Heart right ventricle (tissue), 16 donors: ENCODE results near the gene SLC4A5. TPM values are rescaled to one million over a fixed set of nuclear protein-coding genes. Genes with fewer than 3 reads are reported as not detected.
"Not testable (repeated sequence)": the region's sequence is repeated elsewhere in the genome, so short reads cannot be mapped to it uniquely, and the experiment has no call there.

Source experiments
- ATAC-seq, 8 donors: fragments of 200-7000 bp; cut with Tn5 transposase; one replicate each; pipeline ENCODE4 v1.9.1; 2020; ENCODE audit warnings: mild to moderate bottlenecking in 8 of 8, moderate library complexity in 8 of 8, moderate number of reproducible peaks in 1 of 8
- DNase-seq, 2 donors: peaks; one replicate each; pipeline ENCODE4 v3.0.0-alpha.2; 2020
- H3K27ac ChIP-seq, 10 donors: fragments of 200-600 bp; sonication (generic) in 2 of 10; one replicate each; pipeline versions ENCODE4 v1.5.0 to v1.8.0; 2020 to 2022; ENCODE audit warnings: mild to moderate bottlenecking in 3 of 10
- H3K27me3 ChIP-seq, 7 donors: fragments of 200-600 bp; one replicate each; pipeline ENCODE4 v1.8.0; 2021 to 2022; ENCODE audit warnings: mild to moderate bottlenecking in 2 of 7
- H3K36me3 ChIP-seq, 9 donors: fragments of 200-600 bp; sonication (generic) in 1 of 9; one replicate each; pipeline versions ENCODE4 v1.5.0 to v1.8.0; 2020 to 2022; ENCODE audit warnings: mild to moderate bottlenecking in 2 of 9
- H3K4me1 ChIP-seq, 9 donors: fragments of 200-600 bp; sonication (generic) in 1 of 9; one replicate each; pipeline versions ENCODE4 v1.5.0 to v1.8.0; 2020 to 2022; ENCODE audit warnings: mild to moderate bottlenecking in 4 of 9
- H3K4me3 ChIP-seq, 10 donors: fragments of 200-600 bp; sonication (generic) in 2 of 10; one replicate each; pipeline versions ENCODE4 v1.5.0 to v1.8.0; 2020 to 2022; ENCODE audit warnings: mild to moderate bottlenecking in 7 of 10, moderate library complexity in 2 of 10
- H3K9me3 ChIP-seq, 11 donors: fragments of 200-600 bp in 10 of 11; sonication (generic) in 2 of 11; one replicate each; pipeline versions ENCODE4 v1.5.0 to v1.8.0; 2013 to 2022; ENCODE audit warnings: mild to moderate bottlenecking in 2 of 11, control low read depth in 1 of 11, moderate library complexity in 1 of 11
- WGBS, 2 donors: extraction: QIAGEN DNeasy Blood & Tissue Kit; methylation state at CpG; one replicate each; pipeline ENCODE4 v1.1.7; 2013; ENCODE audit warnings: inconsistent platforms in 1 of 2; 5-methylcytosine and 5-hydroxymethylcytosine counted together
- intact Hi-C, 10 donors: fragments of 100-400 bp; cut with DNase I; formaldehyde crosslinking; loops; one replicate each; pipeline versions ENCODE4 v1.11.1 to v1.14.2; 2022
- polyA plus RNA-seq, 2 donors: library from polyadenylated mRNA; stranded (reverse); fragments of 200-250 nt; gene quantifications; one replicate each; pipeline ENCODE4 v1.2.3, GENCODE V29; 2013
- total RNA-seq, 10 donors: library from RNA; stranded (reverse); fragmentation: NEBNext Ultra II Directional in 3 of 10; extraction: Animal tissue kit (Norgen Biotek cat#: 25700) in 3 of 10; gene quantifications; one replicate each; pipeline versions ENCODE4 v1.2.1 to v1.2.4, GENCODE V29; 2021 to 2023
- TF ChIP-seq, protein P1 (sequence below), 9 donors: fragments of 200-600 bp; sonication (generic) in 2 of 9; IDR thresholded peaks; one replicate each; pipeline versions ENCODE4 v1.5.0 to v1.8.0; 2021 to 2022; ENCODE audit warnings: antibody characterized with exemption in 9 of 9, mild to moderate bottlenecking in 5 of 9, moderate library complexity in 1 of 9
- donor health status: Arrhythmogenic right ventricular cardiomyopathy.
- donor health status: ischemic (EF 13 %, LVEDD 7.1; RV severe dilation, severe dysfunction).
- donor health status: healthy with polysubstance abuse.
- donor health status: DM: no; HTN: yes; CAD: no.
- donor health status: DM: no; HTN: no; CAD: no.
- donor health status: ischemic (EF 25% LVEDD 6.9; RV normal size, moderate dysfunction).
- donor health status: ischemic (EF 25% LVEDD 5.7; RV mildly dilated, moderate dysfunction).
- donor health status: healthy.
- donor health status: DM: yes; HTN: yes; CAD: no.
- donor health status: Ischemic cardiomyopathy.
- donor health status: ischemic (EF 35%, LVEDD 5.7; RV mildly dilated, moderate dysfunction).
- donor health status: nonischemic (EF 11% LVEDD 7.7; RV severe dilation, severe dysfunction).
- donor health status: DM: yes; HTN: yes; CAD: no.
- donor health status: PGD.
- donor health status: ischemic (EF 29% LVEDD 5.4; RV normal size, mild dysfunction).
- donor health status: nonischemic (EF 23%, LVEDD 6.1; RV moderate dilation, normal function).

Gene SLC4A5
- total and polyA plus RNA-seq, 12 donors = 0.43 to 4.6 (median 1.9) TPM

DNA sequence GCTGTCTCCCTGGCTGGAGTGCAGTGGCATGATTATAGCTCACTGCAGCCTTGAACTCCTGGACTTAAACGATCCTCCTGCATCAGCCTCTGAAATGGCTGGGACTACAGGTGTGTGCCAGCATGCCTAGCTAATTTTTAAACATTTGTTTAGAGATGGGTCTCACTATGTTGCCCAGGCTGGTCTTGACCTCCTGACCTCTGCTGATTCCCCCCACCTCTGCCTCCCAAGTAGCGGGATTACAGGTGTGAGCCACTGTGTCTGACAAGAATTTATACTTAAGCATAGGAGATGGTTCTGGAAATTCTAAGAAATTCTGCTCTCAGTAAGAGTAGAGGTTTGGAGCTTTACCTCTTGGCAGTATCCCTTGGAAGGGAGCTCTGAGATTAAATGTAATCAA, 126.6 kb downstream of the SLC4A5 start:
- TF ChIP-seq, protein P1, sequence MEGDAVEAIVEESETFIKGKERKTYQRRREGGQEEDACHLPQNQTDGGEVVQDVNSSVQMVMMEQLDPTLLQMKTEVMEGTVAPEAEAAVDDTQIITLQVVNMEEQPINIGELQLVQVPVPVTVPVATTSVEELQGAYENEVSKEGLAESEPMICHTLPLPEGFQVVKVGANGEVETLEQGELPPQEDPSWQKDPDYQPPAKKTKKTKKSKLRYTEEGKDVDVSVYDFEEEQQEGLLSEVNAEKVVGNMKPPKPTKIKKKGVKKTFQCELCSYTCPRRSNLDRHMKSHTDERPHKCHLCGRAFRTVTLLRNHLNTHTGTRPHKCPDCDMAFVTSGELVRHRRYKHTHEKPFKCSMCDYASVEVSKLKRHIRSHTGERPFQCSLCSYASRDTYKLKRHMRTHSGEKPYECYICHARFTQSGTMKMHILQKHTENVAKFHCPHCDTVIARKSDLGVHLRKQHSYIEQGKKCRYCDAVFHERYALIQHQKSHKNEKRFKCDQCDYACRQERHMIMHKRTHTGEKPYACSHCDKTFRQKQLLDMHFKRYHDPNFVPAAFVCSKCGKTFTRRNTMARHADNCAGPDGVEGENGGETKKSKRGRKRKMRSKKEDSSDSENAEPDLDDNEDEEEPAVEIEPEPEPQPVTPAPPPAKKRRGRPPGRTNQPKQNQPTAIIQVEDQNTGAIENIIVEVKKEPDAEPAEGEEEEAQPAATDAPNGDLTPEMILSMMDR (IDR thresholded peaks at IDR 0.05) = no peak
- ATAC-seq = no peak
- intact Hi-C loops = no loop called here
- no peak for DNase-seq
- H3K27ac ChIP-seq = no peak overlapping the region
- H3K9me3 ChIP-seq = no peaks in the 10 kb centered on the region
- no peaks in the 10 kb centered on the region for H3K4me1 ChIP-seq
- no peak overlapping the region for H3K4me3 ChIP-seq
- WGBS, 2 donors = 93 to 98% methylated on average over 2 of the region's 2 CpGs
- no peaks in the 10 kb centered on the region for H3K27me3 ChIP-seq
- peaks cover 0 to 82% (median 8%) of the 10 kb centered on the region in 9 donors for H3K36me3 ChIP-seq

GRCh38 chr2:74215771-74216170, 127.4 kb downstream of the SLC4A5 start:
- H3K27me3 ChIP-seq, intact Hi-C loops, ATAC-seq, H3K4me3 ChIP-seq, H3K27ac ChIP-seq, H3K4me1 ChIP-seq, H3K9me3 ChIP-seq, DNase-seq: not testable (repeated sequence)
- peaks cover 0 to 82% (median 8%) of the 10 kb centered on the region in 9 donors for H3K36me3 ChIP-seq
- 93 to 95% methylated on average over 6 of the region's 6 CpGs for WGBS, 2 donors

GRCh38 chr2:74212702-74213410, 130.4 kb downstream of the SLC4A5 start:
- Histone ChIP-seq H3K27ac (no peak overlapping the region), H3K4me3 (no peak overlapping the region), H3K9me3 (no peaks in the 10 kb centered on the region), H3K27me3 (no peaks in the 10 kb centered on the region), H3K36me3 (peaks cover 0 to 100% (median 14%) of the 10 kb centered on the region in 9 donors), H3K4me1 (peaks cover 0 to 3% (median 0%) of the 10 kb centered on the region in 9 donors)
- DNase-seq (no peak), ATAC-seq (no peak)
- intact Hi-C loops = no loop called here
- WGBS, 2 donors = 91% methylated on average over 3 of the region's 3 CpGs
- TF ChIP-seq, protein P1 (IDR thresholded peaks at IDR 0.05) = no peak

GRCh38 chr2:74206180-74206688, 137.0 kb downstream of the SLC4A5 start:
- Histone ChIP-seq H3K36me3 (peaks cover 0 to 76% (median 10%) of the 10 kb centered on the region in 9 donors), H3K27ac (peak overlapping the region in 7 of 10 donors; percentile 4 to 92 (median 49)), H3K4me3 (peak overlapping the region in 1 of 10 donors; percentile 11), H3K27me3 (no peaks in the 10 kb centered on the region), H3K9me3 (no peaks in the 10 kb centered on the region), H3K4me1 (peaks cover 0 to 66% (median 26%) of the 10 kb centered on the region in 9 donors)
- TF ChIP-seq, protein P1 (IDR thresholded peaks at IDR 0.05) = no peak
- ATAC-seq = peak in 4 of 8 donors; percentile 48 to 77 (median 50)
- no peak for DNase-seq
- WGBS, 2 donors = 58 to 64% methylated on average over 6 of the region's 6 CpGs
- intact Hi-C loops = no loop called here

- no peak for DNase-seq
- Histone ChIP-seq H3K27me3 (no peaks in the 10 kb centered on the region), H3K9me3 (no peaks in the 10 kb centered on the region), H3K4me1 (peaks cover 0 to 73% (median 29%) of the 10 kb centered on the region in 9 donors), H3K4me3 (no peak overlapping the region), H3K27ac (peak overlapping the region in 3 of 10 donors; percentile 4 to 92 (median 61)), H3K36me3 (peaks cover 0 to 70% (median 10%) of the 10 kb centered on the region in 9 donors)
- TF ChIP-seq, protein P1 (IDR thresholded peaks at IDR 0.05) = no peak
- ATAC-seq = no peak
- intact Hi-C loops = no loop called here
- WGBS, 2 donors = 78 to 84% methylated on average over 6 of the region's 6 CpGs
Measured at GRCh38 chr2:74205596-74205995, 137.6 kb downstream of the SLC4A5 start.
